HG03521 (cell line): ENCODE results near the gene YPEL1.
"Not testable (repeated sequence)": the region's sequence is repeated elsewhere in the genome, so short reads cannot be mapped to it uniquely, and the experiment has no call there.

Experiments used
- ATAC-seq: cut with Tn5 transposase; IDR thresholded peaks from one replicate; pipeline ENCODE4 v1.9.1; 2021; ENCODE audit warnings: mild to moderate bottlenecking, moderate library complexity; ENCODE audit not compliant: unreplicated experiment

YPEL1 gene

DNA sequence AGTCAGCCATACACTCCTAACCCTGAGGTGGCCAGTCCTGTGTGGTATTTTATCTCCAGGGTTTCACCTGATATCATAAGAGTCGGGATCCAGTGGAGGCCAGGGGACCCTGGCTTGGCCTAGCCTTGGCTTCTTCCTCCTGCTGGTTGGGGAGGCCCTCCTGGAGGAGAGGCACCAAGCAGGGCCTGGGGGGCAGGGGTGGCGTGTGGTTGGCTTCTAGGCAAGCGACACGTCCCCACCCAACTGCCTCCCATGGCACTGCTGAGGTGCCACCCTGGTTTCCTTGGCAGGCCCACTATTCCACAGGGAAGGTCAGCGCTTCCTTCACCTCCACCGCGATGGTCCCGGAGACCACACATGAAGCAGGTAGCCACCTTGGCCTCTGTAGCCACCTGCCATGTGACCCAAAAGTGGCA, 49.4 kb downstream of the YPEL1 start:
- ATAC-seq, result no peak

DNA sequence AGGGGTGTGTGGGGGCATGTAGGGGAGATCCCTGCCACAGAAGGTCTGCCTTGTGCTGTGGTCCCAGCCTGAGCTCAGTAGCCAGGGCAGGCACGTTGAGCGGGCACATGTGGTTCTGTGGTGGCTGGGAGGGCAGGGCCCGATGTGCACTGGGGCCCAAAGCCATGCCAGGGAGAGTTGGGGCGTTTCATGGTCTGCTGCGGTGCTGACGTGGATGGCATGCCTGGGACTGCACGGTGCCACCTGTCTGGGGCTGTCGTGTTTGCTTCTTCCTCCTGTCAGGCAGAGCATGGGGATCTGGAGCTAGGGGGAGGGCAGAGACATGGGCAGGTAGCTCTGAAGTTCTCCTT, 50.5 kb downstream of the YPEL1 start:
- ATAC-seq, result no peak

DNA sequence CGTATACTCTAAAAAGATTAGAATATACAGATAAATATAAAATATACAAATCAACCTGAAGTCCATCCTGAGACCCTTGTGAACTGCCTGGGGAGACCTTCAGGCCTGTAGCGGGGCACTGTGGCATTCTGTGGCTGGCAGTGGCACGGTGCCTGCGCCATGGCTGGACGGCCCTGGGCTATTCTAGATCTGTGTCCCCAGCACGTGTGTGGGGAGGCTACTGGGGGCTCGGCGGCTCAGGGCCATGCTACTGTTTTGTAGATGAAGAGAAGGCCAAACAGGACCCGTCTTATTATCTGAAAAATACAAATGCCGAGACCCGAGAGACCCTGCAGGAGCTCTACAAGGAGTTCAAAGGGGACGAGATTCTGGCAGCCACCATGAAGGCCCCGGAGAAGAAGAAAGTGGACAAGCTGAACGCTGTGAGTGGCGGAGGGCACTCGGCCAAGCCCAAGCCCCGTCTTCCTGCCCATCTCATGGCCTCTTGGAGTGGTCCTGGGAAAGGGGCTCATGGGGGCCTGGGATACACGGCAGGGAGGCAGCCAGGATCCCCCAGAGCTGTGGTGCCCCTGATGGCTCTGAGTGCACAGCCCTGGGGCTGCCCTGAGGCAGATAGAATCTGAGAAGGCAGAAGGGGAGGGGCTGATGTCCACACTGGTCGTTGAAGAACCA, 51.0 kb downstream of the YPEL1 start:
- ATAC-seq, result no peak

DNA sequence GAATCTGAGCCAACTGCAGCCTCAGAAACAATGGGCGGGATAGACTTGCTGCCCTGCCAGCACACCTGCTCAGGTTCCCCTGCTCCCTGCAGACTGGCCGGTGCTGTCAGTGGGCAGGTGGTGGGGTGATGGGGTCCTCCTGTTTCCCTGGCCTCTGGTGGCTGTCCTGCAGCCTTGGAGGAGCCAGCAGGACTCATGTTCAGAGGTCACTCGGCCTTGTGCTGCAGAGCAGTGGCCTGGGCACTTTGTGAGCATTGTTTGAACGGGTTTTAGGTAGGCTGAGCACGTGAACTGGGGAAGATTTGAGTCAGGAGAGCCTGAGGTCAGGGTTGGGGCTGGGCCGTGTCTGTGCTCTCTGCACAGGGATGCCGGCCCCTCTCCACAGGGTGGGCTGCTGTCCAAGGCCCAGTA, 52.2 kb downstream of the YPEL1 start:
- no peak for ATAC-seq

DNA sequence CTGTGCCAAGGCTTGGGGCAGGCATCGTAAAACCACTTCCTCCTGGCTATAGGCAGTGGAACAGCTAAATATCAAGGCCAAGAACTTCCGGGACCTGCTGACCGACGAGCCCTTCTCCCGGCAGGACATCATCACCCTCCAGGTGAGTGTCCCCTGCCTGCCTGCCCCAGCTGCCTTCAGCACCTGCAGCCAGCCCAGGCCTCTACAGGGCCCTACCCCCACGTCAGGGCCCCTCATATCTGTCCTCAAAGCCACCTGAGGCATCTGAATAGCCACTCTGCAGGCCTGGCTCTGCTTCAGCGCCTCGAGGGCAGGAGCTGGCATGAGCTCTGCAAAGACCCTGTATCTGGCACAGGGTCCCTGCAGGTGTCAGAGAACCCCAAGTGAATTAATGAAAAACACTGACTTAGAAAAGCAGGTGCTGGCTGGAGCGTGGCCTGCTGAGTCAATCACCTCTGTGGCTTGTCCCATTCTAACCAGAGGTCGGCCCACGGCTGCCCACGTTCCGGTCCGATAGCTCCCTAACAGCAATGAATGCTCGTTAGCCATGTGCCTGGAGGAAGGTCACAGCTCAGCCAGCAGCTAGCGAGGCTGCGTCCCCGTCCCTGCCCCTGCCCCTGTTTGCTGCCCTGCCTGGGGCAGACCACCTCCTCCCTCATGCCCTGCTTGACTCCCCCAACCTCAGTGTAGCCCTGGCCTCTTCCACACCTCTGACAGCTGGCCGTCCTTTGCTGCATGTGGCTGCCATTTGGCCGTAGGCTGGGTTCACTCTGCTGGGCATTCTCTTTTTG, 53.0 kb downstream of the YPEL1 start:
- no peak for ATAC-seq

DNA sequence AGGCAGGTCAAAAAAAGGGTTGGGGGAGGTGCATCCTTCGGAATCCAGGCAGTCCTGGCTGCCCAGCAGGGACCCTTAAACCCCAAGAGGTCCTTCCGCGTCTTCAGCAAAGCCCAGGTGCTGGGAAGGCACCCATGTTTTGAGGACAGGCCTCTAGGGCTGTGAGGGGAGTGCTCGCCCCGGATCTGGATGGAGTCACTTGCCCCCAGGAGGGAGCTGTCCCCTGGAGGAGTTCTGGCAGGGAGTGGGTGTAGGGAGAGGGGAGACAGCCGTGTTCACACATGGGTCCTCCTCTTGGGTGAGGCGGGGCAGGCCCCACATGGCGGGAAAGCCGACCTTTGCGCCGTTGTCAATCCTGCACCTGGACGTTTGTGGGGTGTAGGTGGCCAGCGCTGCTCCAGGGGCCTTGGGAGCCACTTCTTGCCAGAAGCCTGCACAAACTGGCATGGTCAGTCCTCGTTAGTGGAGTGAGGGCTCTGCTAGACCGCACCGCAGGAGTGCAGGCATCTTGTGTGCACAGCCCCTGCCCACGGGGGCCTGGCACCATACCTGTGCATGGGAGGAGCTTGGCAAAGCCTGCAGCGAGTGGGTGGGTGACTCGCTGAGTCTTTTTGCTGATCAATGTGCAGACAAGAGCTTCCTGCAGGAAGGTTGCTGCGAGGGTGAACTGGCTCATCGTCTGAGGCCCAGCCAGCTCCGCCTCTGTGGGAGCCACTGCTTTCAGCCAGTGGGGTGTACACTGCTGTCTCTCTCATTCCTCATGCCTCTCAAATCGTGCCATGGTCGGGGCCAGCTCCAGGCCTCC, 53.8 kb downstream of the YPEL1 start:
- no peak for ATAC-seq

DNA sequence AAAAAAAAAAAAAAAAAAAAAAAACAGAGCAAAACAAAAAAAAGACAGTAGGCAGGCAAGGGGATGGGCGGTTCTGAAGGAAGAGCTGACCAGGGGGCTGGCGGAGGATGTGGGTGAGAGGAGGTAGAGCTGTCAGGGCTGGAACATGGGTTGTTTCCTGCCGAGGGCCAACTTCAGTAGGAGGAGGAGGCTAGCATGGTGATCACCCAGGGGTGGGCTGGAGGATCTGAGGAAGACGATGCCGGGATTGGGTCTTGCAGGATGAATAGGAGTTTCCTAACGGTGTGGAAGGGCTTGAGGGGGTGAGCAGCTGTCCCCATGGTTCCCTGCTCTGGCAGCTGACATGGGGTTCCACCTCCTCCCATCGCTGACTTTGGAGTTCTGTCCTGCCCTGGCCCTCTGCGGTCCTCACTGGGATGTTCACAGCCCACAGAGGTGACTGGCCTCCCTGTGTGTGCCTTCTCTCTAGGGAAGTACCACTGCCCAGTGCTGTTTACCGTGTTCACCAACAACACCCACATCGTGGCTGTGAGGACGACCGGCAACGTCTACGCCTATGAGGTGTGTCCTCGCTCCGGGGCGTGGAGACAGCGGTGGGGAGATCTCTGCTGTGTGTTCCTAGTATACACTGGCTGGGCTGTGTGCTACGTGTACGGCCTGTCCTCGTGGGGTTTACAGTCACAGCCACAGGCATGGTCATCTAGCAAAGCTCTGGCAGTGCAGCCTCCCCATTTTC, 54.6 kb downstream of the YPEL1 start:
- no peak for ATAC-seq

DNA sequence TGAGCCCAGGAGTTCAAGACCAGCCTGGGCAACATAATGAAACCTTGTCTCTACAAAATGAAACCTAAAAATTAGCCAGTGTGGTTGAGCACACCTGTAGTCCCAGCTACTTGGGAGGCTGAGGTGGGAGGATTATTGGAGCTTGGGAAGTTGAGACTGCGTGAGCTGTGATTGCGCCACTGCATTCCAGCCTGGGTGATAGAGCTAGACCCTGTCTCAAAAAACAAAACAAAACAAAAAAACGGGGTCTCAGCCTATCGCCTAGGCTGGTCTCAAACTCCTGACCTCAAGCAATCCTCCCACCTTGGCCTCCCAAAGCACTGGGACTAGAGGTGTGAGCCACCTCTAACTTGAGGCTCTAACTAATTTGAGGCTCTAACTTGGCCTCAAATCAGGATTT, 56.2 kb downstream of the YPEL1 start:
- no peak for ATAC-seq

DNA sequence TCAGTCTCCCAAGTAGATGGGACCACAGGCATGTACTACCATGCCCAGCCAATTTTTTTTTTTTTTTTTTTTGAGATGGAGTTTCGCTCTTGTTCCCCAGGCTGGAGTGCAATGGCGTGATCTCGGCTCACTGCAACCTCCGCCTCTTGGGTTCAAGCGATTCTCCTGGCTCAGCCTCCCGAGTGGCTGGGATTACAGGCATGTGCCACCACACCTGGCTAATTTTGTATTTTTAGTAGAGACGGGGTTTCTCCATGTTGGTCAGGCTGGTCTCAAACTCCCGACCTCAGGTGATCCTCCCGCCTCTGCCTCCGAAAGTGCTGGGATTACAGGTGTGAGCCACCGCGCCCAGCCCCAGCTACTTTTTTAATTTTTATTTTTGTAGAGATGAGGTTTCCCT, 56.8 kb downstream of the YPEL1 start:
- not testable (repeated sequence) for ATAC-seq

DNA sequence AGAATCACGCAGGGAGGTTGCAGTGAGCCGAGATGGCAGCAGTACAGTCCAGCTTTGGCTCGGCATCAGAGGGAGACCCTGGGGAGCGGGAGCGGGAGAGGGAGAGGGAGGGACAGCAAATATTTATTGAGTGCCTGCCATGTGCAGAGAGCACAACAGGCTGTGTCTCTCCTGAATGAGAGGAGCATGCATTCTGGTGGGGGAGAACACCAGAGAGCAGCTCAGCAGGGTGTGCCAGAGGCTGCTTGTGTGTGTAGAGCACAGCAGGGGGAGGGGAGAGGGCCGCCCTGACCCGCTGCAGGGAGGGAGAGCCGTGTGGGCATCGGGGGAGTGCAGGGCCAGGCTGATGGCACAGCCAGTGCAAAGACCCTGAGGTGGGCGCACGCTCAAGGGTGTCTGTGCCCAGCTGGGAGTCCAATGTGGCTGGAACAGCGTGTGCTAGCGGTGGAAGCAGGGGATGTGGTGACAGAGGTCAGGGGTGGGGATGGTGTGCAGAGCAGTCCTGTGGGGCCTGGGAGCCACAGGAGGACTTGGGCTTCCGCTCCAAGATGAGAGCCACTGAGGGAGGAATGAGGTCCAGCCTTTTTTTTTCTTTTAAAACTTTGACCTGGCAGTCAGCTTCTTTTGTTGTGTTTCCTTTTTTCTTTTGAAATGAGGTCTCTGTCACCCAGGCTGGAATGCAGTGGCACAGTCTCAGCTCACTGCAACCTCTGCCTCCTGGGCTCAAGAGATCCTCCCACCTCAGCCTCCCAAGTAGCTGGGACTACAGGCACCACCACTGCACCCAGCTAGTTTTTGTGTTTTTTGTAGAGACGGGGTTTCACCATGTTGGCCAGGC, 57.8 kb downstream of the YPEL1 start:
- ATAC-seq, result no peak

DNA sequence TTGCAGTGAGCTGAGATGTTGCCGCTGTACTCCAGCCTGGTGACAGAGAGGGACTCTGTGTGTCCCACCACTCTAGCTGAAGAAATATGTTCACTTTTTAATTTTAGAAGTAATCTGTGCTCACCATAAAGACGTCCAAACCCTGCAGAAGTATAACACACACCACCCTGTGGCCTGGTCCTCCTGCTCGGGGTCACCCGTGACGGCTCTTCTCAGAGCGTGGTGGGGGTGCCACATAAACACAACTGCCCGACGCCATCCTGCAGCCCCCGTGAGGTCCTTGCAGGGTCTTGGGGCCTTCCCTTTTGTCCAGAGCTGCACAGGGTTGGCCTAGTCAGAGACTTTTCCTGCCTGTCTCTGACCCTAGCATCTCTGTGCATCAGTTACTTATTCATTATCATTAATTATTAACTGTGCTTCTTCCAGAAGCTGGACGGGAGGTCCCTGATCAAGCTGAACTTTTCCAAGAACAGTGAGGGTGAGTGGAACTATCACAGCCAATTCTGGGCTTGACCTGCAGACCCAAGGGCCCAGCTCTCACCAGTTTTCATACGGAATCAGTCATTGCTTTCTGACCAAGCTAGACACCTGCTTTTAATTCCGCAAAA, 60.9 kb downstream of the YPEL1 start:
- no peak for ATAC-seq

DNA sequence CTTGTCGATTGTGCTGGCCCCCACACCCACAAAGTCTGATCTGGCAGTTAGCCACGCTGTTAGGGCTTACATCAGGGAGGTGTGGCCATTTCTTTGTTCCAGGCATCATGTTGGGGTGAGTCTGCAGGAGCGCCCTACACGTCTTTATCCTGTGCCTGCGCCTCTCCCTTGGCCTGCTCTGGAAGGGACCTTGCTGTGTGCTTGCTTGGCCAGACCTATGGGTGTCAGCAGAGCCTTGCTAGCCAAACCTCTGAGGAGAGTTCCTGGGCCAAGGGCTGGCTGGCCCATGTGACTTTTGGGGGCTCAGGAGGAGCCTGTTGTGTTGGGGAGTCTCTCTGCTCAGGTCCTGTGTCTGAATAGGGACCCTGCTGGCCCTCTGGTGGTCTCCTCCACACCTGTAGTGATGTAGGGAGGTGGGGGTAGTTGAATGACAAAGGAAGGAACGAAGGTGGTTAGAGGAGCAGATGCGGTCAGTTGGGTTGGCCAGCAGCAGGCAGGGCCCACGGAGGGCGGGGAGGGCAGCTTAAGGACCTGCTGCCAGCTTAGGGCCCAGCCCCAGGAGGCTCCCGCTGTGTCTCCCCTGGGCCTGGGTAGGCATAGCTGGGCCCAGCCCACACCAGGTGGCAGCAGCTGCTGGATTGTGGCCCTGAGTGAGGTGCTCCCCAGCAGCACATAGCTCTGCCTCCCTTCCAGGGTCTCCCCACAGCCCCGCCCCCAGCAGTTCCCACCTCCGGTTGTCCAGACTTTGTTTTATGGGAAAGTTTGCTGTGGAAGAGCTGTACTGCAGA, 61.9 kb downstream of the YPEL1 start:
- no peak for ATAC-seq

DNA sequence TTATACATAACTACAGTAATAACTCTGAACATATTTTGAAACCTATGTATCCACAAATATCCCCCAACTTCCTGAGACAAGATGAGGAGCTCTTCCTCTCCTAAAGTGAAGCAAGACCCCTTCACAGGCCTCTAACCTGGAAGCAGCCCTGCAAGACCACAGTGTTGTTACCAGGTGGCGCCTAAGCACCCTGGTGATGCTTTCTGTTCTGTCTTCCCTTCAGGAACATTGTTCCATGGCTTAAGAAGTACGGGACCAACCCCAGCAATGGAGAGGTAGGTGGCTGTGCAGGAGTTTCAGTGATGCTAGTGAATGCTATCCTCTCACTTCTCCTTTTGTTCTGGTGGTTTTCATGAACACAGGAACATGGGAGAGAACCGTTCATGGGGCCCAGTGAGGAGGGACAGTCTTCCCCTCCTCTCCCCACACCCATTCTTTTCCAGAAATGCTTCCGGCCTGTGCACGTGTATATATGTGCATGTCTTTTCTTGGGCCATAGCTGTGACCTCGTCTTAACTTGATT, 63.4 kb downstream of the YPEL1 start:
- ATAC-seq, result no peak

DNA sequence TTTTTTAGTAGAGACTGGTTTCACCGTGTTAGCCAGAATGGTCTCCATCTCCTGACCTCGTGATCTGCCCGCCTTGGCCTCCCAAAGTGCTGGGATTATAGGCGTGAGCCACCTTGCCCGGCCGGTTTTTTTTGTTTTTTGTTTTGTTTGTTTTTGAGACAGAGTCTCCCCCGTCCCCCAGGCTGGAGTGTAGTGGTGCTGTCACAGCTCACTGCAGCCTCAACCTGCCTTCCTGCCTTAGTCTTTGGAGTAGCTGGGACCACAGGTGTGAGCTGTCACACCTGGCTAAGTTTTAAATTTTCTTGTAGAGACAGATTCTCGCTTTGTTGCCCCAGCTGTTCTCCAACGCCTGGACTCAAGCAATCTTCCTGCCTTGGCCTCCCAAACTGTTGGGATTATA, 66.6 kb downstream of the YPEL1 start:
- no peak for ATAC-seq

DNA sequence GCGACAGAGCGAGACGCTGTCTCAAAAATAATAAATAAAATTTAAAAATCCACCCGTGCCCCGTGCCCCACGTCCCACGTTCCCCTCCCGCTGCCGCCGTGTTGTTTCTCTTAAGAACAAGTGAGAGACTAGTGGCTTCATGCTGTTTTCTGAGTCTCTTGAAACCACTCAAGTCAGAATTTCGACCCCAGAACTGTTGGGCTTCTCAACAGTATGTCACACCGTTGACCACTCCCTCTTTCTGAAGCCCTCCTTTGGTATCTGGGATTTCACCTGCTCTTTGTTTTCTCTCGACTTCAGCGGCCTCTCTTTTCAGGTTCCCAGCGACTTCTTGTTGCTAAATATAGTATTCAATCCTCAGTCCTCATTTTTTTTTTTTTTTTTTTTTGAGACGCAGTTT, 68.8 kb downstream of the YPEL1 start:
- ATAC-seq, result no peak

DNA sequence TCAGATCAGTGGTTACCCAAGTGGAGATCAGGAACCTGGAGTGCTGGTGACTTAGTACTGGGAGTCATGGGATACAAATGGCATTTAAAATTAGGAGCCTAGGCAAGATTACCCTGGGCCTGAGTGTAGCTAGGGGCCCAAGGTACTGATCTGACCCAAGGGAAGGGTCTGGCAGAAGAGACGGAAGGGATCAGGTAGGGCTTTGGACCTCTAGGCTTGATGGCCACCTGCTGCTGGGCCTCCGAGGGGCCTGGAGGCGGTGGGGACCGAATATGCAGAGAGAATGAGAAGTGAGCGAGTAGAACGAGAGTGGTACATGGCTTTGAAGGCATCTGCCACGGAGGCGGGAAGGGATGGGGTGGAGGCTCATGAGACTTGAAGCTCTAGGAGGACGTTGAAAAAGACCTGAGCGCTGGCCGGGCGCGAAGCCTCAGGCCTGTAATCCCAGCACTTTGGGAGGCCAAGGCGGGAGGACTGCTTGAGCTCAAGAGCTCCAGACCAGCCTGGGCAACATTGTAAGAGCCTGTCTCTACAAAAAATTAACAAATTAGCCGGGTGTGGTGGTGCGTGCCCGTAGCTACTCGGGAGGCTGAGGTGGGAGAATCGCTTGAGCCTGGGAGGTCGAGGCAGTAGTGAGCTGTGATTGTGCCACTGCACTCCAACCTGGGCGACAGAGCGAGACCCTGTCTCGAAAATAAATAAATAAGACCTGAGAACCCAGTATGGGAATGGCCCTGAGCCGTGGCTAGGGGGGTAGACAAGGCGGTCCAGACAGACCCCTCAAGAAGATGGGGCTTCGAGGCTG, 70.3 kb downstream of the YPEL1 start:
- ATAC-seq, result no peak

DNA sequence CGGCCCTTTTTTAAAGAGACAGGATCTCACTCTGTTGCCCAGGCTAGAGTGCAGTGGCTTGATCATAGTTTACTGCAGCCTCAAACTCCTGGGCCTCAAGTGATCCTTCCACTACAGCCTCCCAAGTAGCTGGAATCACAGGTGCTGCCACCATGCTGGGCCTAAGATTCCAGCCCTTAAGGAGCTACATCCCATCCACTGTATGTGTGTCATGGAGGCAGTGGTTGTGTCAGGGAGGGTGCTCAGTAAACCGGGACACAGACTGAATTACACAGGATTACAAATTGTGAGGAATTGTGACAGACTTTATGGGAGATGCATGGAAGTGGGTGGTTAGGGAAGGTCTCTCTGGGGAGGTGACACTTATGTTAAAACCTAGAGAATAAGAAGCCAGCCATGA, 71.9 kb downstream of the YPEL1 start:
- no peak for ATAC-seq

DNA sequence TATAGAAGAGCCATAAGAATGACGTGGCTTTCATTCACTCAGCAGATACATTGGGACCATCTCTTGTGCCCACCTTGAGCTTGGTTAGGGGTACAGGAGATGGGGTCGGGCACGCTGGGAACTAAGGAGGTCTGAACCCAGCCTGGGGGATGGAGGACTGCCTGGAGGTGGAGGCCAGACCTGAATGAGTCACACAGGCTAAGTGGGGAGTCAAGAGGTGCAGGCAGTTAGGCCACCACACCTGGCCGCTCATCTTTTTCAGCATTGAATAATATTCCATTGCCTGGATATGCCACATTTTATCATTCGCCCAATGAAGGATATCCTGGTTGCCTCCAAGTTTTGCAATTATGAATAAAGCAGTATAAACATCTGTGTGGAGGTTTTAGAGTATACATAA, 73.6 kb downstream of the YPEL1 start:
- ATAC-seq, result no peak
